OCI-LY3 (cell line): ENCODE measurements around the gene SMIM7.

Experiments used
- H2AFZ ChIP-seq: fragments of 200-600, 300-600 bp; shearing (Covaris generic); 2 replicates; pipeline ENCODE4 v1.6.0; 2014; ENCODE audit warnings: antibody characterized with exemption, low read depth, low read length
- H3K27ac ChIP-seq: fragments of 200-600, 300-600 bp; sonication (generic); 2 replicates; pipeline ENCODE4 v1.5.1; 2014; ENCODE audit warnings: mild to moderate bottlenecking, low read length, moderate library complexity, mixed read lengths
- H3K27me3 ChIP-seq: fragments of 200-600, 300-600 bp; sonication (generic); 2 replicates; pipeline ENCODE4 v1.6.1; 2014; ENCODE audit warnings: low read depth, low read length, mixed read lengths
- H3K36me3 ChIP-seq: fragments of 200-600, 300-600 bp; sonication (generic); replicated peaks from 2 replicates; pipeline ENCODE3; 2014; ENCODE audit warnings: low read depth, low read length, mixed read lengths
- H3K4me1 ChIP-seq: fragments of 300-600, 200-600 bp; sonication (generic); 2 replicates; pipeline ENCODE4 v1.6.1; 2014; ENCODE audit warnings: low read length, mixed read lengths
- H3K4me2 ChIP-seq: fragments of 200-600, 300-600 bp; sonication (generic); 2 replicates; pipeline ENCODE4 v1.6.1; 2014; ENCODE audit warnings: low read length, mixed read lengths
- H3K4me3 ChIP-seq: fragments of 300-600, 200-600 bp; sonication (generic); 2 replicates; pipeline ENCODE4 v1.5.1; 2014; ENCODE audit warnings: antibody characterized with exemption, mild to moderate bottlenecking, low read length, moderate library complexity
- H3K79me2 ChIP-seq: fragments of 300-600, 200-600 bp; shearing (Covaris generic); 2 replicates; pipeline ENCODE4 v1.6.1; 2014; ENCODE audit warnings: mild to moderate bottlenecking, low read length, mixed read lengths
- H3K9ac ChIP-seq: fragments of 300-600, 200-600 bp; shearing (Covaris generic); 2 replicates; pipeline ENCODE4 v1.6.0; 2014; ENCODE audit warnings: mild to moderate bottlenecking, low read length, moderate library complexity
- H3K9me3 ChIP-seq: fragments of 200-600, 300-600 bp; shearing (Covaris generic); 2 replicates; pipeline ENCODE4 v1.6.1; 2014; ENCODE audit warnings: low read length, mixed read lengths; ENCODE audit not compliant: insufficient read depth
- H4K20me1 ChIP-seq: fragments of 200-600, 300-600 bp; sonication (generic); 2 replicates; pipeline ENCODE4 v1.6.1; 2016; ENCODE audit warnings: low read length, mixed read lengths; ENCODE audit not compliant: insufficient read depth
- EZH2phosphoT487 ChIP-seq: fragments of 200-600 bp; shearing (Covaris generic); IDR thresholded peaks from 2 replicates; pipeline ENCODE4 v1.6.1; 2018; ENCODE audit warnings: antibody characterized with exemption, mixed run types, low read depth
- TF ChIP-seq, protein P1 (sequence below): fragments of 200-600, 300-600 bp; sonication (generic); IDR thresholded peaks from 2 replicates; pipeline ENCODE4 v1.5.1; 2014; ENCODE audit warnings: antibody characterized with exemption, low read length, low read depth

The SMIM7 gene

DNA sequence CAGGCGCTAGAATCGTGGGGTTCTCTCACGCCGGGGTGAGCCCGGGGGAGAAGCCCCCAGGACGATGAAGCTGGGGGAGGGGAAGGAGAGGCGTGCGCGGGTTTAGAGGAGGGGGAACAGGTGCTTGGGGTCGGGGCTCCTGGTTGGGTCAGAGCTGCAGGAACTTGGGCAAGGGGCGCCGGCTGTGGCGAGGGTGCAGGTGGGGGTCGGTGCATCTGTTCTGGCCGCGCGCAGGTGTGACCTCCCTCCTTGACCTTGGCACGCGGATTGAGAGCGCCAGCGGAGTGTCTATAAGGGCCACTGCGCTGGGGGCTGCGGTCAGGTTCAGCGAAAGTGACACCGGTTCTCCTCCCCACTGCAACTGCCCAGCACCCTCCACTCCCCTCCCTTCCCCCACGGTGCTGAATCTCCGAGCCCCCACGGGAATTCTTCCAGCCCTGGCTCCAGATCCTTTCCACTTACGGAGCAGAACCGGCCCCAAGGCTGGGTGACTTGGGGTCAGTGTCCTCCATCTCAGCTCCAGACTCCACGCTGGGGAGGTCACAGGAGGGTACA is 1.6 kb upstream of the SMIM7 start:
- Histone ChIP-seq H3K36me3 (peaks cover 24% of the 10 kb centered on the region), H3K4me1 (peaks cover 14% of the 10 kb centered on the region), H3K9me3 (no peaks in the 10 kb centered on the region), H4K20me1 (peaks cover 25% of the 10 kb centered on the region), H3K4me2 (peak overlapping the region; percentile 97), H3K4me3 (peak overlapping the region; percentile 97), H3K9ac (peak overlapping the region; percentile 93), H3K27ac (no peak overlapping the region), H3K79me2 (peaks cover 31% of the 10 kb centered on the region), H2AFZ (peak overlapping the region; percentile 69; the same call in 1 of the 2 replicates), H3K27me3 (no peaks in the 10 kb centered on the region)
- TF ChIP-seq EZH2phosphoT487: no peak
- TF ChIP-seq, protein P1, sequence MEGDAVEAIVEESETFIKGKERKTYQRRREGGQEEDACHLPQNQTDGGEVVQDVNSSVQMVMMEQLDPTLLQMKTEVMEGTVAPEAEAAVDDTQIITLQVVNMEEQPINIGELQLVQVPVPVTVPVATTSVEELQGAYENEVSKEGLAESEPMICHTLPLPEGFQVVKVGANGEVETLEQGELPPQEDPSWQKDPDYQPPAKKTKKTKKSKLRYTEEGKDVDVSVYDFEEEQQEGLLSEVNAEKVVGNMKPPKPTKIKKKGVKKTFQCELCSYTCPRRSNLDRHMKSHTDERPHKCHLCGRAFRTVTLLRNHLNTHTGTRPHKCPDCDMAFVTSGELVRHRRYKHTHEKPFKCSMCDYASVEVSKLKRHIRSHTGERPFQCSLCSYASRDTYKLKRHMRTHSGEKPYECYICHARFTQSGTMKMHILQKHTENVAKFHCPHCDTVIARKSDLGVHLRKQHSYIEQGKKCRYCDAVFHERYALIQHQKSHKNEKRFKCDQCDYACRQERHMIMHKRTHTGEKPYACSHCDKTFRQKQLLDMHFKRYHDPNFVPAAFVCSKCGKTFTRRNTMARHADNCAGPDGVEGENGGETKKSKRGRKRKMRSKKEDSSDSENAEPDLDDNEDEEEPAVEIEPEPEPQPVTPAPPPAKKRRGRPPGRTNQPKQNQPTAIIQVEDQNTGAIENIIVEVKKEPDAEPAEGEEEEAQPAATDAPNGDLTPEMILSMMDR: no peak

DNA sequence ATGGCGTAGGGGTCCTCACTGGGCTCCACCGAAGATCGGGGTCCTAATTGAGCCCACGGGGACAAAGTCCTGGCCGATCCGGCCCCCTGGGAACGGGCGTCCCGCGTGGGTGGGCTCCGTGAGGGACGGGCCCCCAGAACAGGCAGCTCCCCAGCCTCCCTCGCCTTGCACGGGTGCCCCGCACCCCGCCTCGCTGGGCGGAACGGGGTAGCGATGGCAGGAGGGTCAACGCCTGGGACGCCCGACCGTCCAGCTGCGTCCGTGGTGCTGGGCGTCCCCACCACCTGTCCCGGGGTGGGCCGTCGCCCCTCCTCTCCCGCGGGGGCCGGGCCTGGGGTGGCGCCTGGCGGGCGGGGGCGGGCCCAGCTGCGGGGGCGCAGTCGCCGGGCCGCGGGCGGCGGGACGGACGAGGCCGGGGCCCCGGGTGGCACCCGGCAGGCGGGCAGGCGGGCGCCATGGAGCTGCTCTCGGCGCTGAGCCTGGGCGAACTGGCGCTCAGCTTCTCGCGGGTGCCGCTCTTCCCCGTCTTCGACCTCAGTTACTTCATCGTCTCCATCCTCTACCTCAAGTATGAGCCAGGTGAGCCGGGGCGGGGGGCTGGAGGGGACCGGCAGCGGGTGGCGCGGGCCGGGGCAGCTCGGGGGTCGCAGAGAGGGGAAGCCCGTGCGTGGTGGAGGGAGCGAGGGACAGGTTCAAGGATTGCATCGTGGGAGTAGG is 977 bp upstream of the SMIM7 start, which contains the start of gene TMEM38A:
TSS of gene TMEM38A (plus strand) at position 377 of the 717 bp plus-strand sequence. CDS start at position 456, 79 bp downstream.
- Histone ChIP-seq H3K79me2 (peaks cover 37% of the 10 kb centered on the region), H3K4me1 (peaks cover 14% of the 10 kb centered on the region), H3K4me2 (peak within 1 kb of the TSS; percentile 97), H4K20me1 (peaks cover 26% of the 10 kb centered on the region), H3K27me3 (no peaks in the 10 kb centered on the region), H3K27ac (peak within 1 kb of the TSS; percentile 74), H2AFZ (peak within 1 kb of the TSS; percentile 85), H3K4me3 (peak within 1 kb of the TSS; percentile 97), H3K9ac (peak within 1 kb of the TSS; percentile 93), H3K9me3 (no peaks in the 10 kb centered on the region), H3K36me3 (peaks cover 28% of the 10 kb centered on the region)
- TF ChIP-seq, protein P1: no peak
- no peak for TF ChIP-seq EZH2phosphoT487

DNA sequence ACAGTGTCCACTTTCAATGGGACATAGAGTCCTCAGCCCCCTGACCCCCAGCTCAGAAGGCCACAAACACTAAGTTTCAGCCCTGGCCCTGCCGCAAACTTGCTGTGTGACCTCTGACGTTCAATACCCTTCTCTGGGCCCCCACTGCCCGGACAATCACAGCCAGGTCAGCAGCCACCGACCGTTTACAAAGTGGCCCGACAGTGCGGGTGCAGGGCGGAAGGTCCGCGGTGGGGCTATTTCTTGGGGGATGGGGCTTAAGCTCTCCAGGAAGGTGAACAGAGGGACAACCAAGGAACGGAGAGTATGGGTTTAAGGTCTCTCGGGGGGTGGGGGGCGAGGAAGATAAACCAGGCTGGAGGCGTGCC is 496 bp downstream of the SMIM7 start:
- no peak overlapping the region for H2AFZ ChIP-seq
- no peaks in the 10 kb centered on the region for H3K9me3 ChIP-seq
- H3K4me1 ChIP-seq: peaks cover 14% of the 10 kb centered on the region
- no peaks in the 10 kb centered on the region for H3K27me3 ChIP-seq
- H4K20me1 ChIP-seq: peaks cover 32% of the 10 kb centered on the region
- H3K4me3 ChIP-seq: peak overlapping the region; percentile 97
- H3K4me2 ChIP-seq: peak overlapping the region; percentile 95
- H3K79me2 ChIP-seq: peaks cover 46% of the 10 kb centered on the region
- peak overlapping the region; percentile 77 for H3K9ac ChIP-seq
- TF ChIP-seq, protein P1: no peak
- TF ChIP-seq EZH2phosphoT487: no peak
- peaks cover 40% of the 10 kb centered on the region for H3K36me3 ChIP-seq
- peak overlapping the region; percentile 74 for H3K27ac ChIP-seq

DNA sequence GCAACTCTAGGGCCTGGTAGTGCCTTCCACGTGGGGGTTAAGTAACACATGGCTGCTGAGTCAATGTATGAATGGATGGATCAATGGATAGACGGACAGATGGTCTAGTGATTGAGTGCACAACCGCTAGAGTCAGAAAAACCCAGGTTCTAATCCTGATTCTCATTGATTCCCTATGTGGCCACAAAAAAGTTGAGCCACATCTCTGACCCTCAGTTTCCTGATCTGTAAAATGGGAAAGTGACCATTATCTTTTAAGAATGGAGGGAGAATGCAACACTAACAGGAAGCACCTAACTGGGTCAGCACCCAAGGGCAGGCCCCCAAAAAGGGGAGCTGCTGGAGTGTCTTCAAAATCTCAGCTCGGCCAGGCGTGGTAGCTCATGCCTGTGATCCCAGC is 2.6 kb downstream of the SMIM7 start:
- peaks cover 43% of the 10 kb centered on the region for H4K20me1 ChIP-seq
- TF ChIP-seq, protein P1: no peak
- no peak for TF ChIP-seq EZH2phosphoT487
- H3K36me3 ChIP-seq: peaks cover 58% of the 10 kb centered on the region
- H3K9me3 ChIP-seq: no peaks in the 10 kb centered on the region
- H3K4me2 ChIP-seq: no peak overlapping the region
- H3K27me3 ChIP-seq: no peaks in the 10 kb centered on the region
- H3K4me1 ChIP-seq: peaks cover 14% of the 10 kb centered on the region
- no peak overlapping the region for H3K27ac ChIP-seq
- H3K4me3 ChIP-seq: no peak overlapping the region
- peaks cover 50% of the 10 kb centered on the region for H3K79me2 ChIP-seq
- no peak overlapping the region for H3K9ac ChIP-seq
- no peak overlapping the region for H2AFZ ChIP-seq
